ENCODE results near the gene FLT4. TPM values are rescaled to one million over a fixed set of nuclear protein-coding genes. Genes with fewer than 3 reads are reported as not detected.

Gene FLT4
- 10 to 100 TPM in 1 of 2 donors, 1 to 10 TPM in 1; 8.7 to 19.9 TPM for total RNA-seq
- 1 to 10 TPM; 2.0 to 6.5 TPM for polyA plus RNA-seq

GRCh38 chr5:180649297-180650039, at the start of gene FLT4:
FLT4 (minus strand) TSS chr5:180649600; CDS start chr5:180649545, 55 bp downstream.
- Histone ChIP-seq H3K4me1 (ENCODE audit: control insufficient read depth in 4 of 4, insufficient read depth in 4 of 4, low read length in 3 of 4) (peaks cover 2 to 15% (median 8%) of the 10 kb centered on the region in 4 donors), H3K27ac (ENCODE audit: low read depth in 1 of 2, low read length in 2 of 2) (peak within 1 kb of the TSS; percentile 12 to 31), H3K4me3 (ENCODE audit: low read depth in 1 of 3, low read length in 3 of 3) (peak within 1 kb of the TSS in 2 of 3 donors; percentile 26 to 48), H3K36me3 (ENCODE audit: control insufficient read depth in 4 of 4, insufficient read depth in 3 of 4, low read depth in 1 of 4, low read length in 3 of 4) (no peaks in the 10 kb centered on the region), H3K27me3 (ENCODE audit: control insufficient read depth in 4 of 4, insufficient read depth in 4 of 4, low read length in 3 of 4) (peaks cover 0 to 3% (median 2%) of the 10 kb centered on the region in 4 donors), H3K9me3 (ENCODE audit: control insufficient read depth in 4 of 4, low read length in 3 of 4) (no peaks in the 10 kb centered on the region), H3K9ac (ENCODE audit: low read depth in 1 of 2, low read length in 2 of 2) (no peak within 1 kb of the TSS)
- 3% methylated on average over 89 of the region's 89 CpGs for WGBS
- no peak for TF ChIP-seq TAF1 (conservative IDR thresholded peaks at IDR 0.05)
- no peak for DNase-seq (ENCODE audit: low spot score)

- H3K9me3 ChIP-seq (ENCODE audit: control insufficient read depth in 4 of 4, low read length in 3 of 4), result peaks cover 0 to 6% (median 1%) of the 10 kb centered on the region in 4 donors
- H3K27me3 ChIP-seq (ENCODE audit: control insufficient read depth in 4 of 4, insufficient read depth in 4 of 4, low read length in 3 of 4), result peaks cover 0 to 17% (median 0%) of the 10 kb centered on the region in 4 donors
- whole genome bisulfite sequencing, result 90% methylated on average over 1 of the region's 1 CpG
- H3K27ac ChIP-seq (ENCODE audit: low read depth in 1 of 2, low read length in 2 of 2), result no peak overlapping the region
- TF ChIP-seq REST (IDR thresholded peaks at IDR 0.05) (no peak), NR2F2 (IDR thresholded peaks at IDR 0.05) (no peak), CTCF (IDR thresholded peaks at IDR 0.05; ENCODE audit: low read depth, low read length, missing input control) (no peak), HNF4G (IDR thresholded peaks at IDR 0.05) (no peak), FOXA1 (IDR thresholded peaks at IDR 0.05) (no peak), RXRA (IDR thresholded peaks at IDR 0.05) (no peak), JUND (IDR thresholded peaks at IDR 0.05) (no peak), GABPA (IDR thresholded peaks at IDR 0.05 in 1 of 2, conservative IDR thresholded peaks at IDR 0.05 in 1 of 2) (no peak), ZBTB33 (IDR thresholded peaks at IDR 0.05) (no peak)
- H3K4me3 ChIP-seq (ENCODE audit: low read depth in 1 of 3, low read length in 3 of 3), result no peak overlapping the region
- no peak overlapping the region for H3K9ac ChIP-seq (ENCODE audit: low read depth in 1 of 2, low read length in 2 of 2)
- H3K36me3 ChIP-seq (ENCODE audit: control insufficient read depth in 4 of 4, insufficient read depth in 3 of 4, low read depth in 1 of 4, low read length in 3 of 4), result no peaks in the 10 kb centered on the region
- no peaks in the 10 kb centered on the region for H3K4me1 ChIP-seq (ENCODE audit: control insufficient read depth in 4 of 4, insufficient read depth in 4 of 4, low read length in 3 of 4)
- DNase-seq (ENCODE audit: low spot score), result no peak
Measured at GRCh38 chr5:180699042-180699441, 49.6 kb upstream of the FLT4 start.

Data from liver (tissue), 9 donors.